OCI-LY3 (cell line): ENCODE measurements around the gene ATP4A.

Source experiments
- CTCF ChIP-seq: fragments of 200-600, 300-600 bp; sonication (generic); IDR thresholded peaks from 2 replicates; pipeline ENCODE4 v1.5.1; 2014; ENCODE audit warnings: antibody characterized with exemption, low read length, low read depth
- EZH2phosphoT487 ChIP-seq: fragments of 200-600 bp; shearing (Covaris generic); IDR thresholded peaks from 2 replicates; pipeline ENCODE4 v1.6.1; 2018; ENCODE audit warnings: antibody characterized with exemption, mixed run types, low read depth

- TF ChIP-seq CTCF (no peak), EZH2phosphoT487 (no peak)
These were observed 23.9 kb upstream of the ATP4A start for GRCh38 chr19:35587321-35587720.
